ENCODE results near the gene BFSP2. TPM values are rescaled to one million over a fixed set of nuclear protein-coding genes. Genes with fewer than 3 reads are reported as not detected.

BFSP2 gene
- total RNA-seq, 1 experiment from 2014 or later, result 0.67 TPM

GRCh38 chr3:133448478-133449122 lies 48.7 kb downstream of the BFSP2 start:
- no peak overlapping the region for H3K4me3 ChIP-seq (ENCODE audit: low read depth in 2 of 2, low read length in 2 of 2)
- peak overlapping the region; percentile 90 for H3K27ac ChIP-seq (ENCODE audit: low read length)
- H3K9me3 ChIP-seq (ENCODE audit: control insufficient read depth, insufficient read depth, low read depth, low read length), result no peaks in the 10 kb centered on the region
- no peaks in the 10 kb centered on the region for H3K36me3 ChIP-seq (ENCODE audit: control insufficient read depth, insufficient read depth, low read length)
- H3K27me3 ChIP-seq (ENCODE audit: control insufficient read depth, insufficient read depth, low read length), result no peaks in the 10 kb centered on the region
- in situ Hi-C loops (cut with HindIII; ENCODE audit: low pct_unique_long_range_greater_than_20kb, low sequenced_read_pairs), result no loop called here
- ChIA-PET POLR2A (interaction anchor here (0.6 to 0.7 kb wide), 2 partner anchors 37 to 61 kb away, joined by 3 read pairs; no protein-coding TSS in a partner anchor), CTCF (no interaction called here)
- no peak for DNase-seq (ENCODE audit: low read depth, low spot score)
- peaks cover 73% of the 10 kb centered on the region for H3K4me1 ChIP-seq (ENCODE audit: control insufficient read depth, insufficient read depth, low read length)
- intact Hi-C loops (cut with micrococcal nuclease; ENCODE audit: unreplicated experiment), result no loop called here
- ATAC-seq, result no peak
- TF ChIP-seq TCF7L2 (IDR thresholded peaks at IDR 0.05; ENCODE audit: low read depth, low read length), result no peak
- no peak for TF ChIP-seq POLR2AphosphoS5 (IDR thresholded peaks at IDR 0.05; ENCODE audit: low read depth, low read length)
- TF ChIP-seq SIN3A (IDR thresholded peaks at IDR 0.05; ENCODE audit: borderline replicate concordance, insufficient read depth, low read depth, low read length), result no peak
- TF ChIP-seq REST (IDR thresholded peaks at IDR 0.05; ENCODE audit: insufficient read depth in 1 of 2, low read depth in 2 of 2, low read length in 1 of 2), result no peak
- no TSS peak for BruUV-seq (replicated peaks)

- BruUV-seq (replicated peaks), result no TSS peak
- in situ Hi-C loops (cut with HindIII; ENCODE audit: low pct_unique_long_range_greater_than_20kb, low sequenced_read_pairs) (no loop called here), intact Hi-C loops (cut with micrococcal nuclease; ENCODE audit: unreplicated experiment) (no loop called here)
- Histone ChIP-seq H3K27ac (ENCODE audit: low read length) (peak overlapping the region; percentile 100), H3K36me3 (ENCODE audit: control insufficient read depth, insufficient read depth, low read length) (no peaks in the 10 kb centered on the region), H3K9me3 (ENCODE audit: control insufficient read depth, insufficient read depth, low read depth, low read length) (no peaks in the 10 kb centered on the region), H3K27me3 (ENCODE audit: control insufficient read depth, insufficient read depth, low read length) (no peaks in the 10 kb centered on the region), H3K4me1 (ENCODE audit: control insufficient read depth, insufficient read depth, low read length) (peaks cover 84% of the 10 kb centered on the region), H3K4me3 (ENCODE audit: low read depth in 2 of 2, low read length in 2 of 2) (no peak overlapping the region)
- ATAC-seq (no peak), DNase-seq (ENCODE audit: low read depth, low spot score) (no peak)
- CTCF ChIA-PET, result no interaction called here
- POLR2A ChIA-PET, result no interaction called here
- TF ChIP-seq CTCF (IDR thresholded peaks at IDR 0.05) (no peak), POLR2AphosphoS5 (IDR thresholded peaks at IDR 0.05; ENCODE audit: low read depth, low read length) (no peak), REST (IDR thresholded peaks at IDR 0.05; ENCODE audit: insufficient read depth in 1 of 2, low read depth in 2 of 2, low read length in 1 of 2) (no peak), SIN3A (IDR thresholded peaks at IDR 0.05; ENCODE audit: borderline replicate concordance, insufficient read depth, low read depth, low read length) (no peak), TCF7L2 (IDR thresholded peaks at IDR 0.05; ENCODE audit: low read depth, low read length) (no peak)
Measured at GRCh38 chr3:133451309-133451708, 51.5 kb downstream of the BFSP2 start.

Data from Panc1 (cell line).